CD4-positive, CD25-positive, alpha-beta regulatory T cell (primary cell): ENCODE results near the gene PLAA. TPM values are rescaled to one million over a fixed set of nuclear protein-coding genes. Genes with fewer than 3 reads are reported as not detected.

ENCODE experiments used
- ATAC-seq, 2 donors: fragments of 150-1000 bp; cut with Tn5 transposase; one replicate each; pipeline ENCODE4 v1.10.0; 2021; ENCODE audit warnings: low read depth in 2 of 2, moderate number of reproducible peaks in 2 of 2, moderate library complexity in 1 of 2
- DNase-seq, 3 donors: peaks; one replicate each; pipeline versions ENCODE4 v3.0.0 to v3.0.0-alpha.2; 2012 to 2022; ENCODE audit warnings: mixed read lengths in 1 of 3
- H3K27ac ChIP-seq: one replicate; pipeline ENCODE4 v1.7.0; 2013; ENCODE audit warnings: mild to moderate bottlenecking, low read length; ENCODE audit not compliant: insufficient read depth, poor library complexity, severe bottlenecking
- H3K27me3 ChIP-seq: one replicate; pipeline ENCODE4 v1.7.0; 2013; ENCODE audit warnings: low read length; ENCODE audit not compliant: control insufficient read depth, insufficient read depth
- H3K36me3 ChIP-seq: one replicate; pipeline ENCODE4 v1.7.0; 2013; ENCODE audit warnings: mild to moderate bottlenecking, low read length, moderate library complexity; ENCODE audit not compliant: control insufficient read depth, insufficient read depth
- H3K4me1 ChIP-seq: 2 replicates; pipeline ENCODE4 v1.7.0; 2013; ENCODE audit warnings: mild to moderate bottlenecking, low read length; ENCODE audit not compliant: insufficient read depth, control insufficient read depth, poor library complexity, severe bottlenecking
- H3K4me3 ChIP-seq: one replicate; pipeline ENCODE4 v1.7.0; 2013; ENCODE audit warnings: low read depth, mild to moderate bottlenecking, low read length, moderate library complexity
- H3K9me3 ChIP-seq, 2 experiments: 1 replicate in 1 of 2; 2 replicates in 1 of 2; pipeline ENCODE4 v1.7.0; 2013; ENCODE audit warnings: low read length in 2 of 2, mild to moderate bottlenecking in 1 of 2, moderate library complexity in 1 of 2; ENCODE audit not compliant: control insufficient read depth in 2 of 2
- H3K27ac Mint-ChIP-seq, 3 donors: one replicate each; pipeline ENCODE4 v1.8.0; 2020 to 2022; ENCODE audit warnings: mild to moderate bottlenecking in 3 of 3, mixed read lengths in 3 of 3, moderate library complexity in 2 of 3
- H3K27me3 Mint-ChIP-seq: one replicate; pipeline ENCODE4 v1.8.0; 2022; ENCODE audit warnings: mild to moderate bottlenecking, mixed read lengths
- H3K36me3 Mint-ChIP-seq: one replicate; pipeline ENCODE4 v1.8.0; 2020; ENCODE audit warnings: mixed read lengths
- H3K4me1 Mint-ChIP-seq, 4 donors: one replicate each; pipeline ENCODE4 v1.8.0; 2020 to 2022; ENCODE audit warnings: mixed read lengths in 4 of 4, mild to moderate bottlenecking in 1 of 4
- H3K4me3 Mint-ChIP-seq, 4 donors: one replicate each; pipeline ENCODE4 v1.8.0; 2020 to 2022; ENCODE audit warnings: mild to moderate bottlenecking in 4 of 4, mixed read lengths in 4 of 4, moderate library complexity in 3 of 4
- H3K9me3 Mint-ChIP-seq, 7 donors: one replicate each; pipeline ENCODE4 v1.8.0; 2020 to 2022; ENCODE audit warnings: mixed read lengths in 7 of 7, mild to moderate bottlenecking in 3 of 7, moderate library complexity in 2 of 7
- polyA plus RNA-seq, 4 donors: library from polyadenylated mRNA; unstranded; fragments of 300-500 nt; fragmentation: Illumina TruSeq; gene quantifications; one replicate each; pipeline ENCODE4 v1.2.3, GENCODE V29; 2021
- total RNA-seq: library from RNA; stranded (reverse); gene quantifications from one replicate; pipeline ENCODE4 v1.2.3, GENCODE V29; 2022

The PLAA gene
- total and polyA plus RNA-seq, 5 donors from 2014 or later, result 20.0 to 37.6 (median 25.6) TPM

DNA sequence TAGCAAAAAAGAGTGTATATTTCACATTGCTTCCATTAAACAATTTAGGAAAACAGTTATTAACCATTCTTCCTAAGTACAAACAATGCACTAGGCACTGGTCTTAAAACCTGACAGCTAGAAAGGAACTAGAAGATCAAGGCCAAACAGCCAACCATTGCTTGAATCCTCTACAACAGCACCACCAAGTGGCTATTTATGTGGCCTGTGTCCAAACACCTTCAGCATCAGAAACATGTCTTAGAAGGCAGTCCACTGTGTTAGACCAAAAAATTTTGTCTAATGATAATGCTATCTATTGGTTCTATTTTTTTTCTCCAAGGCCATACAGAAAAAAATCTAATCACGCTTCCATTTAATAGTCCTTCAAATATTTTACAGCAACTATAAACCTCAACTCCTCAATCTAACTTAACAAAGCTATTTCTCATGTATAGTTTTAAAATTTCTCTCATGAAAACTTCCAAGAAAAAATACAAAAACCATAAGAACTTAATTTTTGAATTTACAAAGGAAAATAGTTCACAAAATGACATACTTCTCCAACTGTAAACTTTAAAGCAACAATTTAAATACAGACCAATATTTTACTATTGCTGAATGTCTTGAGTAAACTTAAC, 90.5 kb downstream of the PLAA start:
- ATAC-seq, result no peak
- Mint-ChIP-seq H3K4me1 (peaks cover 7 to 10% (median 8%) of the 10 kb centered on the region in 4 donors), H3K27me3 (no peaks in the 10 kb centered on the region), H3K27ac (no peak overlapping the region), H3K4me3 (no peak overlapping the region), H3K36me3 (peaks cover 24% of the 10 kb centered on the region), H3K9me3 (peaks cover 0 to 2% (median 0%) of the 10 kb centered on the region in 7 donors)
- Histone ChIP-seq H3K27ac (no peak overlapping the region), H3K9me3 (no peaks in the 10 kb centered on the region), H3K4me3 (no peak overlapping the region), H3K36me3 (peaks cover 36% of the 10 kb centered on the region), H3K27me3 (no peaks in the 10 kb centered on the region), H3K4me1 (no peaks in the 10 kb centered on the region)
- peak in 2 of 3 donors; percentile 9 to 65 for DNase-seq

Other genes starting within 250 kb of the PLAA start
- gene CAAP1, start 54.4 kb downstream of the PLAA start, total RNA-seq, result 17.0 TPM
- 10 to 100 TPM; 16.2 to 17.7 (median 16.9) TPM for gene CAAP1, start 54.4 kb downstream of the PLAA start, polyA plus RNA-seq
- gene IFT74, start 9.2 kb upstream of the PLAA start, total RNA-seq, result 5.5 TPM
- gene IFT74, start 9.2 kb upstream of the PLAA start, polyA plus RNA-seq, result 1 to 10 TPM; 5.3 to 9.6 (median 6.6) TPM
- not detected for gene LRRC19, start 58.4 kb upstream of the PLAA start, total RNA-seq
- under 1 TPM in 1 of 4 donors, not detected in 3; 0.05 TPM for gene LRRC19, start 58.4 kb upstream of the PLAA start, polyA plus RNA-seq
- gene TEK, start 162.0 kb upstream of the PLAA start, total RNA-seq, result not detected
- not detected for gene TEK, start 162.0 kb upstream of the PLAA start, polyA plus RNA-seq